Fibroblast of skin of abdomen (primary cell): Measurements from ENCODE around the gene SLC45A3.

Experiments used
- DNase-seq: peaks from one replicate; pipeline ENCODE4 v3.0.0-alpha.2; 2013

The SLC45A3 gene

DNA sequence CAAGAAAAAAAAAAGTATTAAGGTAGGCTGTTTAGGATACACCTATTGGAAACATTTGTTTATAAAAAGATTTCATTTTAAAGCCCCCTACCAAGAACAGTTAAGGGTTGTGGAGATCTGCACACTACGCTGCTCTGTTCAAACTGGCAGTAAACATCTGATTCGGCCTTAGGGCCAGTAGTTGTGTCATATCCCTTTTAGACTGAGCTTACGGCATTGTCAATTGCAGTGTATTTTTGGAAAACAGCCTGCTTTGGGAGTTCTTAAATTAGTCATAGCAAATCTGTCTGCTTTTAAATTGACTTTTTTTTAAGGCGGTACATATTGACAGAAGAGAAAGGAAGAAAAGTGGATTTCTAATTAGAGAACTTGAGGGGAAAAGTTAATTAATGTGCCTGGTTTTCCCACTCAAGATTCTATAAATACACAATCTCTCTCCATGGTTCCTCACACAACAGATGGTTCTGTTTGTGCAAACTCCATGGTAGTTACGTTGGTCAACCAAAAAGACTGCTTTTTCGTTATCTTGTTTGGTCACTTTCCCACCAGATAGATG lies 46.8 kb downstream of the SLC45A3 start:
- peak; percentile 18 for DNase-seq

DNA sequence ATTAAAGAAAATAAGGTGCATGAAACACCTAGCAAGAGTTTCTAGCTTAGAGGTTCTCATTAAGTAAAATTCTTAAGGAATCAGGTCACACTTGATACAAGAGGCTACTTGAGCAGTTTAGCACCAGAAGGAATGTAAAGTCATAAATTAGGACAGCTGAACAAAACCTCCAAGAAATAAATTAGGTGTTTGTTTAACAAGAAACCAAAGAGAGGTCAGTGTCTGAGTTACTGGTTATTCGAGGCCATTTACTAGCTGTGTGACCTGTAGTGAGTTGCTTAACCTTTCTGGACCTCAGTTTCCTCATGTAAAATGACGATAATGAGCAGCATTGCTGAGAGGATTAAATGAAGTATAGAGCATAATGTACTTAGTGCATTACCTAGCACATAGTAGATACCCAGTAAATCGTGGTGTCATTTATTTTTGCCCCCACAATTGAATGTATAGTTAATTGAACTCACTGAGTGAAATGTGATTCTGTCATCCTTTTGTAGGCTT lies 47.6 kb downstream of the SLC45A3 start:
- DNase-seq, result no peak

DNA sequence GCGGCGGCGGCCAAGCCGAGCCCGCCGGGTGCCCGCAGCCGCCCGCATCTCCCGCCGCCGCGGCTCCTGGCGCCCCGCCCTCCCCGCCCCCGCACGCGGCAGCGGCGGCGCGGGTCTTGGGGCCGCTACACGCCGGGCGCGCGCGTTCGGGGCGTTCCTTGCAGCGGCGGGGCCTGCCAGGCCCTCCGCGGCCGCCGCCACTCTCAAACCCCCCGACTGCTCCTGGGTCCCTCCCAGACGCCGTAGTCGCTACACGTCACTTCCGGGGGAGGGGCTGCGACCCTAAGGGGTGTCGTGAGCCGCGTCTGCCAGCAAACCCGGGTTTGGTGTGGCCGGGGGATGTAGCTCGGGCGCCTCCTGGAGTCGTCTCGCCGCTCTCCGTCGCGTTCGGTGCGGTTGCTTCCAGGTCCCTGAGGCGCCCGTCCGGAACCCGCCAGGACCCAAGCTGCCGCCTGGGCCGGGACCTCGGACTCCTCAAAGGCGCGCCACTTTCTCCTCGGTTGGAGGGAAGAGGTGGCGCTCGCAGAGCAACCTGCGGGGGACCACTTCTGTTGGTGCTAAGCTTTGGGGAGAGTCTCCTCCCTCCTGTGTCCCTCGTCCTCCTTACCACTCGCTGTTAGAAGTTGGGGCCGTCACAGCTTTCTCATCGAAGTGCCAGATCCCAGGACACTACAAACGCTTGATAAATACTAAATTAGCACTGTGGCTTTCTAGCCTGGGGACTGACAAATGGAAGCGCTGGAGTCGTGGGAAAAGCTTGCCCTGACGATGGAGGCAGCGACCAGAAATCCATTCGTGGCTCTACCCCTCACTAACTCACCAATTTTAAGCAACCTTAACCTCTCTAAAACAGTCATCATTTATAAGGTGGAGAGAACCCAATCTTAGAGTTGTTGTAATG lies 48.3 kb downstream of the SLC45A3 start, which contains the start of gene ELK4:
ELK4 (minus strand) TSS at position 244 of the 901 bp plus-strand sequence. CDS start 8,129 bp downstream, outside the sequence.
- DNase-seq, result peak; percentile 98

DNA sequence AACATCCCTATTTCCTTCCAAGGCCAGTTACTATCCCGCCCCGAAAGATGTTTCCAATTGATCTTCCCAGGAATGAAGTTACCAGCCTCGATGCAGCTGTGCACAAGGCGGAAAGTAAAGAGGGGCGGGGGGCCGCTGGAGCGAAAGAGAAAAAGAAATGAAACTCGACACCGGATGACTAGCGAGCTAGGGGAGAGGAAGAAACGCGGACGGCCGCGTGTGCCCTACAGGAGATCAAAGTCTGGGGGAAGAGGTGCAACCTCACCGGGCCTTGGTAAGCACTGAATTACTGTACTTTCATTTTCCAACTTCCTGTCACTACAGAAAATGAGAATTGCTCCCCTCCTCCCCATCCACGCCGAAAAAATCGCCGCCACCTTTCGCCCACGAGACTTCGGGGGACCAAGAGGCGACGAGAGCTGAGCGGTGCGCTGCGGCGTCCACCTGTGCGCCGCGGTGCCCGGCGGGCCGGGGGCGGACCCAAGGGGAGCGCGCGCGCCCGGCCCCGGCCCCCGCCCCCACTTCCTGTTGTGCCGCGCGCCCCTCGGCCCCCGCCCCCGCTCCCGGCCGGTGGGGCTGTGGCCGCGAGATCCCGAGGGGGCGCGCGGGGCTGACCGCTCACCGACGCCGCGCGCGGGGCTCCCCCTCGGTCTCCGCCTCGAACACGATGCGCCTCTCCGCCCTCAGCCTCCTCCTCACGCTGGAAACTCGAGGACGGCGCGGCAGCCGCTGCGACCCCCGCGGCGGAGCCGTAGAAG lies 49.1 kb downstream of the SLC45A3 start:
- DNase-seq, result peak; percentile 75

DNA sequence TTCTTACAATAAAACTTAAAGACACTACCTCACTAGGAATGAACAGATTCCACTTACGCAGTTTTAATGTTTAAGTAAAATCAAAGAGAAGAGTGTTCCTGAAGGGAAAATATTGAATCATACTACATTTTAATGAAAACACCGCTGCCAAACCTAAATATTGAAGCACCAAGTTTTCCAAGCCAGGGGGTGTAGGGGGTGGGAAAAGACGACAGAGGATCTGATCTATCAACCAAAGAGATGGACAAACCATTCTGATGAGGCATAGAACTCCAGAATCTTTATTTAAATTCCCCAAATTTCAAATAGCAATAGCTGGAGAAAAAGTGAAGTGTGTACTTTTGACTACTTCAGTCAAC lies 49.7 kb downstream of the SLC45A3 start:
- no peak for DNase-seq

DNA sequence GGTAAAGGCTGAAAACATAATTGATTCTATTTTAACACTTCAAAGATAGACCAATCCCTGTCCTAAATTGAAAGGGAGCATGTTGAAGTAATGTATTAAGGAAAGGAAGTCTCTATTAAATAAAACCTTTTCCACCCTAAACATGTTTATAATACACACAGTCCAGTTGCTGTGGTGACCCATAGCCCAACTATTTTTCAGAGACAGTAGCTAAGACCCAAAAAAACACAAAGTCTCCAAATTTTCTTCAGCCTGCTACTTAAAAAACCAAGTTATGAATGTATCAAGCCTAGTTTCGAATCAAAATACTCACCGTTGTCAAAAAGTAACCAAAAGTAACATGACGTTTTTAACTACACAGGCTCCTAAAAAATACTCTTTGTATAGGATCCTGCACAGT lies 50.1 kb downstream of the SLC45A3 start:
- DNase-seq, result no peak

DNA sequence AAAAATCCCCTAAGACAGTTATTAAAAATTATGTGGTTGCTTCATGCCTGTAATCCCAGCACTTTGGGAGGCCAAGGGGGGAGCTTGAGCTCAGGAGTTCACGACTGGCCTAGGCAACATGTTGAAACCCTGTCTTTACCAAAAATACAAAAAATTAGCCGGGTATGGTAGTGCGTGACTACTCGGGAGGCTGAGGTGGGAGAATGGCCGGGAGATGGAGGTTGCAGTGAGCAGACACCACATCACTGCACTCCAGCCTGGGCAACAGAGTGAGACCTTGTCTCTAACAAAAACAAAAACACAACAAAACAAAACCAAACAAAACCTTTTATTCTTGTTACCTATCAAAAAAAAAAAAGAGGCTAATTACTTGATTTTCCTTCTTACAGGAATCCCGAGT lies 50.6 kb downstream of the SLC45A3 start:
- DNase-seq, result no peak

DNA sequence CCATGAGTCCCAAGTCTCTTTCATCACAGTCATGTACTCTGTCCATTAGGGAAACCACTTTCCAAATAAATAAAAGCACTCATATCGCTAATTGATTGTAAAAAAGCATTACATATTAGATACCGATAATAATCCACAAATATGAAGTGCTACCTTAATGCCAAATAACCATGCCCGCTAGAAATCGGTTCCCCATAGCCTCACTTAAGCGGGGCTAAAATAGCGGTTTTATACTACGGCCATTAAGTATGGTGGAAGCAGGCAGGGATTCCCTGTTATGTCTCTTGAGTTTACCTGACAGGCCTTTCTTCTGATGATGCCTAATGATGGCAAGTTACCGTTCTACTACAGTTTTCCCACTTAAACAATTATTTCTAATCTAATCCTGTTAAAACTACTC lies 52.4 kb downstream of the SLC45A3 start:
- no peak for DNase-seq

DNA sequence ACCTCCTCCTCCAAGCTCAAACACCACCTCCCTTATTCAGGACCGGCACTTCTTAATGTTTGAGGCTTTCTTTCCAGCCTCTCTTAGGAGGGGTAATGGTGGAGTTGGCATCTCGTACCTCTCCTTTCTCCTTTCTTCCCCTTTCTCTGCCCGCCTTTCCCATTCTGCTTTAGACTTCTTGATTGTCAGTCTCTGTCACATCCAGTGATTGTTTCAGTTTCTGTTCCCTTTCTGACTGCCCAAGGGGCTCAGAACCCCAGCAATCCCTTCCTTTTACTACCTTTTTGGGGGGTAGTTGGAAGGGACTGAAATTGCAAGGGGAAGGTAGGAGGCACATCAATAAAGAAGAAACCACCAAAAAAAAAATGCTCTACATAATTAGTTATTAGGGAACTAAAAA lies 54.1 kb downstream of the SLC45A3 start:
- no peak for DNase-seq

DNA sequence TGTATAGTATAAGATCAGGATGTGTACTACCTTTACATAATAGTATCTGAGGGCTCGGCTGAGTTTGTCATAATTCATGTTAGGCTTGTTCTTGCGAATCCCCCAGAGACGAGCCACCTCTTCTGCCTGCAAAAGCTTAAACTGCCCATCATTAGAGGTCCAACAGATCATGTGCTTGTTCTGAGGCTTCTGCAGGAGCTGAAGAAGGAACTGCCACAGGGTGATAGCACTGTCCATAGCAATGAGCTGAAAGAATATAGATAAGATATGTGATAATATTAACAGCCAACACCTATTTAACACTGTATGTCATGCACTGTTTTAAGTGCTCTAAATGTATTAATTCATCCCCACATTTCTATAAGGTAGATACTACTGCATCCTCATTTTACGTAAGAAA lies 56.7 kb downstream of the SLC45A3 start:
- no peak for DNase-seq

DNA sequence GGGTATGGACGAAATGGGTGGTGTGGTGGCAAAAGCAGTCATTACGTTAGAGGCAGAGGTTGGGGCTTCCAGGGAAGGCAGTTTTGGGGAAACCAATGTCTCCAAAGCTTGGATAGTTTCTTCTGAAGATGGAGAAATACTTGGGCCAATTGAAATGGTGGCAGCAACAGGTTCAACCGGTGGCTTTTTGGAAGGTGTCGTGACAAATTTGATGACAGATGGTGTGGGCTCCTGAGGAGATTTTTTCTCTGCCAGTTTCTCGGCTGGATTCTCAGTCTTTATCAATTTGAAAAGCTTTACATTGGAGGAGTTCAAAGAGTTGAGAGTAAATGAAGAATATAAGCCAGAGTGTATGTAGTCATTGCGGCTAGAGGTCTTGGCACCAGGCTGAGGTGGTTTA lies 60.0 kb downstream of the SLC45A3 start:
- DNase-seq, result no peak

DNA sequence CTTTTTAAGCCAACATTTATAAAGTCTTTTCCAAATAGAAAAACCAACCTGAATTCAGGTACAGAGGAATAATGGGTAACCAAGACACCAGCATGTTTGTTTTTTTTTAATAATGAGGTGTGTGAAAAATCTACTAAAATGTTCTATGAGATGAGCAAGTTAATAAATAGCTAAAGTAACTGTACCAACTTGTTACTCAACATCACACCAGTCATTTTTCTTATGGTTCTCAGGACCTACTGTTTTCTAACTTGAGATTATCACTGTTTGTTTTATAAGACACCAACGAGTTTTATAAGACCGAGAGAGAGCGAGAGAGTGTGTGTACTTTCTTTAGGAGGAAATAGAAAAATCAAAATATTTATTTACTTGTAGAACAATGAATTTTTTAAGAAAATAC lies 60.9 kb downstream of the SLC45A3 start:
- DNase-seq, result no peak

DNA sequence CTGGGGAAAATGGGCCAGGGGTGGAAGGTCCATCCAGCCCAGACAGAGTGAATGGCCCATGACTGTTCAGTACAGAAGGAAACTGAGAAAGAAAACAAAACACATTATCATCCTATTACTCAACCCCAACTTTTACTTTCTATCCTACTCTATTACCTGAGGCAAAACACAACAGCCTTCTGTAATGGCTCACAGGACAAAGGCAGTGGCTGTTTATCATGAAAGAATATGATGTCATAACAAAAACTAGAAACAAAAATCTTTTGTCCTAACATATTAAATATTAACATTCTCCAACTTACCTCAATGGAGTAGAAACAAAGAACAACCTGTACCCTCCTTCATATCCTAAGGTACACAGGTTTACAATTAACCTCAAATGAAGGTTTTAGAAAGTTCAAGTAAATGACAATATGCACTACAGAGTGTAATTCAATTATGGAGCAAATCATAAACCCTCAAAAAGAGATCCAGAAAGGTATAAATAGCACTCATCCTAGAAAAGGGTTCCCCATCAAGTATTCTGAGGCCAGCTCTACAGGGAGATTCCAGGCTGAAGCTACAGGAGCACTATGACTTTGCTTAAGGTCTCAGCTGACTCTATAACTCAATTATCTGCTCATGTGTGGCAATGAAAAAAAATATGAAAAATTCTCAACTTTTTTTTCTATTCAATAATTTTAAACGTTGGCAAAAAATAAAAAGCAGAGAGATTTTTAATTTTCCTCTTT lies 63.6 kb downstream of the SLC45A3 start:
- DNase-seq, result no peak

DNA sequence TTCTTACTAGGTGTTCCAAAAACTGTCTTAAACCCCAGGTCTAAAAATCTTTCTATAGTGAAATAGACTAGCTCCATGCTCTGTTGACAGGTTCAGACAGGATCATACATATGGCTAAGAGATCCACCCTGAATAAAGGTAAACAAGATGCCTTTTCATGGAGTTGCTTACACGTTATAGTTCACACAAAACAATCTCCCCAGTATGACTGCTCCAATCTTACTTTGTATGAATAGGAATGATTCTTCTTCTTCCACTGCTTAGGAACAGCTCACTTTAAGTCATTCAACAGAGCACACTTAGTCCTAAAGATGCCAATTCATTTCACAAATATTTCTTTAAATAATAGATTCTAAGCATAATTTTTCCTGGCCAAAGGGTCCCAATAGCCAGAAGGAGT lies 64.5 kb downstream of the SLC45A3 start:
- no peak for DNase-seq

DNA sequence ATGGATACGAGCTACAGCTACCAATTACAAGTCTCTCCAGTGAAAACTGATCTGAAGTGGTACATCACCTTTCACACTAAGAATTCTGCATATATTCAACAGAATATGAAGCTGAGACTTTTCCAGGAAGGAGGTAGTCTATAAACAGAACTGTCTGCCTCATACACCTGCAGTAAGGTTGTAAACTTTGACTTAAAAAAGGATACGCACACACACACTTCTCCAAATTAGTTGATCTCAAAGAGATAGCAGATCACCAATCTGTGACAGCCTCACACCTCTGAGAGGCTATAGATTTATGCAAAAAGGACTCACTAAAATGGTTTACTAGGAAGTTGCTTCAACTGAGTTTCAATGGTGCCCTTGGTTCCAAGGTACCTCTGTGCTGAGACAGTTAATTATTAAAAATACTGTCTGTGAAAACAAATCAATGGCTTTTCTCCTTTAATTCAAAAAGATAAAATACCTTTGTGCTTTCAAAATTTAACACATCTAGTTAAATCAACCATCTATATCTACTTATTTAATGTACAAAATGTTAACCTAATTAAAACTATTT lies 66.4 kb downstream of the SLC45A3 start:
- DNase-seq, result no peak

DNA sequence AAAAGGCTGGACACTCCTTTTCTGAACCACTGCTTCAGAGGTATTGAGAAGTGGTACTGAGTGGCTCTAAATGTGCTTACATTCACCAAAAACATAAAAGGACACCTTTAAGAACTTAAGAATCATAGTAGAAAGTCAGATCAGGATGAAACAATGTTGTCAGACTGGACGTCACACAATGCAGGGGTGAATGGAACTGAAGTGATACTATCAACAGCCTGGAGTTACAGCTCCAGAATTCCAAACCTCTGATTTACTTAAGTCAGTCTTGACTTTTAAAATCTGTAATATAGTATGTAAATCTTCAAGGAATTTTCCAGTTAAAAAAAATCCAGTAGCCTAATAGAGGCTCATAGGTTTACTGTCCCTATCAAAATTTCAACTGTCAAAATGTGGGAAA lies 67.8 kb downstream of the SLC45A3 start:
- no peak for DNase-seq

DNA sequence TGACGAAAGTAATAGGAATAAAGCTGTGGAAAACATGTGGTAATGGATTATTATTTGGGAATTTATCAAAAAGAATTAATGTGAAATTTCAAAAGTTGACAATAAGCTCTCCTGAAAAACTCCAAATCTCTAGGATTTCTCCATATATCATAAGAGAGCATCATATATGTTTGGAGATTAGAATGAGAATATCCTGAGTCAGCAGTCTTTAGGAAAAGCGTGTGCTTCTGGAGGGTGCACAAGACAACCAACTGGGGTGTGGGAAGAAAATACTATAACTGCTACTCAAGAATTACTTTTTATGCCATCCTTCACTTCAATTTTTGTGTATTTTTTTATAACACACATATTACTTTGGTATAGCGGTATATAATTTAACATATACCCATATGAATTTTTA lies 68.2 kb downstream of the SLC45A3 start:
- no peak for DNase-seq

DNA sequence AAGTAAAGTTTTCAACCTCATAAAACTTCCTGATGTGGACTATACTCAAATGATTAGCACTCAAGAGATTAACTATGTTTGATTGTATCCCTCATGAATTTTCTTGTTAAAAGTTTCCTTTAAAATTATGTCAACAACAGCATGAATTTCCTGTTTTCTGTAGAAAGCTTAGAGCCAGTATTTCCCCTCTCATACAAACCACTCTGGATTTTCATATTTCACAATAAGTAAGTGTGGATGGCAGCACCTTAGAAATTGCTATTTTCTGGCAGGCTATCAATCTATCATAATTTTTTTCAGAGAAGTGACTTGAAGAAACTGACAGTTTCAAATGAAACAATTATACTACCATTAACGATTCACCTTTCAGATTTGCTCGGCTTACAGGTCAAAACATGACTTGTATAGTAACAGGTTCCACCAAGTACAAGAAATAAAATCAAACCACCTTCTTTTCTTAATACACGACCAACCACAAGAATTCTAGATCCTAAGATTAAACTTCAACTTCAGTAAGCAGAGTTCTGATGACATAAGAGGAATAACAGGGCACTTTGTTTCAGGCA lies 69.3 kb downstream of the SLC45A3 start:
- DNase-seq, result no peak

DNA sequence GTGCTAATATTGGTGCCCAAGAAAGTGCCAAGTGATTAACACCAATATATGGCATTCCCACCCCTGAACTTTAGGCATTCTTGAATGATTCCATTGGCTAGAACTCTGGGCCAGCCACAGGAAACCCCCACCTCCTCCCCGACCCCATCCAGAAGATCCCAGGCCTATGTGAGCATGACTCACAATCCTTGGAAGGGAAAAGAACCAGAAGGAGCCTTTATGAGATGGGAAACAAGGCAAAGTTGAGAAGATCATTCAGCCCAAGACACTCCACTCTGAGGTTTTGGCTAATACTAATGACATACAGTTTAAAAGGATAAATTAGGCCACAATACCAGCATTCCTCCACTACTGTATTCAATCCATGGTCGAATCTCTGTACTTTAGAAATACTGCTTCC lies 70.3 kb downstream of the SLC45A3 start:
- peak; percentile 36 for DNase-seq
